Measurements from ENCODE around the gene FAAH.
A peak's percentile ranks its signal among the peaks of the same experiment; 100 is the strongest.

Gene FAAH

GRCh38 chr1:46423574-46424240 is 29.6 kb downstream of the FAAH start:
- DNase-seq, result no peak

- no peak for DNase-seq
Measured at GRCh38 chr1:46424730-46425129, 30.6 kb downstream of the FAAH start.

GRCh38 chr1:46425726-46426125 is 31.6 kb downstream of the FAAH start:
- DNase-seq, result no peak

- no peak for DNase-seq
Measured at GRCh38 chr1:46427541-46427940, 33.4 kb downstream of the FAAH start.

GRCh38 chr1:46429436-46429835 is 35.3 kb downstream of the FAAH start:
- DNase-seq, result no peak

- no peak for DNase-seq
Measured at GRCh38 chr1:46431695-46432094, 37.6 kb downstream of the FAAH start.

- no peak for DNase-seq
Measured at GRCh38 chr1:46432781-46433327, 38.7 kb downstream of the FAAH start.

- no peak for DNase-seq
Measured at GRCh38 chr1:46434358-46434757, 40.2 kb downstream of the FAAH start.

GRCh38 chr1:46436844-46437243 is 42.7 kb downstream of the FAAH start:
- no peak for DNase-seq

- DNase-seq, result no peak
Measured at GRCh38 chr1:46437723-46438122, 43.6 kb downstream of the FAAH start.

- DNase-seq, result no peak
Measured at GRCh38 chr1:46438346-46438745, 44.2 kb downstream of the FAAH start.

GRCh38 chr1:46440478-46440877 is 46.4 kb downstream of the FAAH start:
- no peak for DNase-seq

- DNase-seq, result peak; percentile 61
Measured at GRCh38 chr1:46442317-46443161, 48.4 kb downstream of the FAAH start.

GRCh38 chr1:46444466-46444865 is 50.3 kb downstream of the FAAH start:
- no peak for DNase-seq

GRCh38 chr1:46445773-46446256 is 51.7 kb downstream of the FAAH start:
- no peak for DNase-seq

GRCh38 chr1:46446646-46447498 is 52.8 kb downstream of the FAAH start:
- peak; percentile 67 for DNase-seq

GRCh38 chr1:46447499-46448108 is 53.5 kb downstream of the FAAH start:
- no peak for DNase-seq

GRCh38 chr1:46448109-46448911 is 54.2 kb downstream of the FAAH start:
- no peak for DNase-seq

- DNase-seq, result no peak
Measured at GRCh38 chr1:46449223-46450159, 55.4 kb downstream of the FAAH start.

- no peak for DNase-seq
Measured at GRCh38 chr1:46450160-46450517, 56.0 kb downstream of the FAAH start.

All from activated T-cell treated with anti-CD3 and anti-CD28 coated beads for 4 hours (primary cell).